Measurements from ENCODE around the gene TNRC6A. TPM values are rescaled to one million over a fixed set of nuclear protein-coding genes. Genes with fewer than 3 reads are reported as not detected.

TNRC6A gene
- total and polyA plus RNA-seq, 10 of the 15 experiments (the other 5 are each of a cell fraction or from before 2014, with no cell fraction given): 4.6 to 41.3 (median 29.7) TPM

GRCh38 chr16:24745791-24746190 is 16.3 kb downstream of the TNRC6A start (continued):
- TF ChIP-seq, protein P1, sequence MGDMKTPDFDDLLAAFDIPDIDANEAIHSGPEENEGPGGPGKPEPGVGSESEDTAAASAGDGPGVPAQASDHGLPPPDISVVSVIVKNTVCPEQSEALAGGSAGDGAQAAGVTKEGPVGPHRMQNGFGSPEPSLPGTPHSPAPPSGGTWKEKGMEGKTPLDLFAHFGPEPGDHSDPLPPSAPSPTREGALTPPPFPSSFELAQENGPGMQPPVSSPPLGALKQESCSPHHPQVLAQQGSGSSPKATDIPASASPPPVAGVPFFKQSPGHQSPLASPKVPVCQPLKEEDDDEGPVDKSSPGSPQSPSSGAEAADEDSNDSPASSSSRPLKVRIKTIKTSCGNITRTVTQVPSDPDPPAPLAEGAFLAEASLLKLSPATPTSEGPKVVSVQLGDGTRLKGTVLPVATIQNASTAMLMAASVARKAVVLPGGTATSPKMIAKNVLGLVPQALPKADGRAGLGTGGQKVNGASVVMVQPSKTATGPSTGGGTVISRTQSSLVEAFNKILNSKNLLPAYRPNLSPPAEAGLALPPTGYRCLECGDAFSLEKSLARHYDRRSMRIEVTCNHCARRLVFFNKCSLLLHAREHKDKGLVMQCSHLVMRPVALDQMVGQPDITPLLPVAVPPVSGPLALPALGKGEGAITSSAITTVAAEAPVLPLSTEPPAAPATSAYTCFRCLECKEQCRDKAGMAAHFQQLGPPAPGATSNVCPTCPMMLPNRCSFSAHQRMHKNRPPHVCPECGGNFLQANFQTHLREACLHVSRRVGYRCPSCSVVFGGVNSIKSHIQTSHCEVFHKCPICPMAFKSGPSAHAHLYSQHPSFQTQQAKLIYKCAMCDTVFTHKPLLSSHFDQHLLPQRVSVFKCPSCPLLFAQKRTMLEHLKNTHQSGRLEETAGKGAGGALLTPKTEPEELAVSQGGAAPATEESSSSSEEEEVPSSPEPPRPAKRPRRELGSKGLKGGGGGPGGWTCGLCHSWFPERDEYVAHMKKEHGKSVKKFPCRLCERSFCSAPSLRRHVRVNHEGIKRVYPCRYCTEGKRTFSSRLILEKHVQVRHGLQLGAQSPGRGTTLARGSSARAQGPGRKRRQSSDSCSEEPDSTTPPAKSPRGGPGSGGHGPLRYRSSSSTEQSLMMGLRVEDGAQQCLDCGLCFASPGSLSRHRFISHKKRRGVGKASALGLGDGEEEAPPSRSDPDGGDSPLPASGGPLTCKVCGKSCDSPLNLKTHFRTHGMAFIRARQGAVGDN (IDR thresholded peaks at IDR 0.05): no peak
- TF ChIP-seq E2F8 (IDR thresholded peaks at IDR 0.05; ENCODE audit: low read depth, partially characterized antibody): no peak
- no peak for TF ChIP-seq RAD21 (IDR thresholded peaks at IDR 0.05; ENCODE audit: insufficient read depth, low read depth, low read length)
- no peak for TF ChIP-seq NFYB (IDR thresholded peaks at IDR 0.05; ENCODE audit: insufficient read depth, low read depth, low read length)
- TF ChIP-seq SIX5 (IDR thresholded peaks at IDR 0.05; ENCODE audit: low read depth, low read length, severe bottlenecking): no peak
- TF ChIP-seq ATF3 (IDR thresholded peaks at IDR 0.05; ENCODE audit: borderline replicate concordance, extremely low read depth, low read depth, low read length): no peak
